GM21390 (cell line): ENCODE measurements around the gene TRIM33.
A peak's percentile ranks its signal among the peaks of the same experiment; 100 is the strongest.

Experiments used
- ATAC-seq: cut with Tn5 transposase; IDR thresholded peaks from one replicate; pipeline ENCODE4 v1.9.1; 2021; ENCODE audit not compliant: unreplicated experiment

TRIM33 gene

DNA sequence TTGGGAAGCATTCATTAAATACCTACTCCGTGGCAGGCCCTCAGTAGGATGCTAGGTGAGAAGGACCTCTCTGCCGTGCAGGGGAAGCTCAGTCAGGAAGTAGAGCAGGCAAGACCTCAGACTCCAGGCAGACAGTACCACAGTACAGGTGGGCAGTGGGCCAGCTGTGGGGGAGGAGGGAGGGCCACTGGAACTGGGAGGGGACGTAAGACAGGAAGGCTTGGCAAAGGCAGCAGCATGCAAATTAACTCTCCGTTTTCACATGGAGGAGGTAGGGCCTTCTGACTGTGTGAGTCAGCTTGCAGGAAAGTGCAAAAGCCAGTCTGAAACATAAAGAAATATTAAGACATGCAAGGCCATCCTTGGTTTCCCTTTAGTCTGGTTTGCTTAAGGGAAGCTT lies 157.7 kb downstream of the TRIM33 start:
- ATAC-seq = no peak

DNA sequence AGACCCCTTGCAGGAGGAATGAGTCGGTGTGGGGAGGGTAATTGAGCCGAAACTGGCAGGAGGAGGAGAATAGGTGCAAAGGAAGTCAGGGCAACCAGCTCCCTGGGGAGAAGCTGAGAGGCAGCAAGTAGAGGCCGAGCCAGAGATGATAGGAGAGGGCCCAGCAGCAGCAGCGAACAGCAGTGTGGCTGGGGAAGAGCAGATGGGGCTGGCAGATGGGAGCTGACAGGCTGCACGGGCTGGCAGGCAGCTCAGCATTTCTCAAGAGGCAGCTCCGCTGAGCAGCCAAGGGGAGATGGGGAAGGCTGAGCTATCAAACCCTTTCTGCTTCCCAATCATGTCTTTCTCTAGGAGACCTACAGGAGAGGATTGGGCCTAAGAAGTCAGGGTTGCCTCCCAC lies 158.2 kb downstream of the TRIM33 start:
- ATAC-seq = no peak

DNA sequence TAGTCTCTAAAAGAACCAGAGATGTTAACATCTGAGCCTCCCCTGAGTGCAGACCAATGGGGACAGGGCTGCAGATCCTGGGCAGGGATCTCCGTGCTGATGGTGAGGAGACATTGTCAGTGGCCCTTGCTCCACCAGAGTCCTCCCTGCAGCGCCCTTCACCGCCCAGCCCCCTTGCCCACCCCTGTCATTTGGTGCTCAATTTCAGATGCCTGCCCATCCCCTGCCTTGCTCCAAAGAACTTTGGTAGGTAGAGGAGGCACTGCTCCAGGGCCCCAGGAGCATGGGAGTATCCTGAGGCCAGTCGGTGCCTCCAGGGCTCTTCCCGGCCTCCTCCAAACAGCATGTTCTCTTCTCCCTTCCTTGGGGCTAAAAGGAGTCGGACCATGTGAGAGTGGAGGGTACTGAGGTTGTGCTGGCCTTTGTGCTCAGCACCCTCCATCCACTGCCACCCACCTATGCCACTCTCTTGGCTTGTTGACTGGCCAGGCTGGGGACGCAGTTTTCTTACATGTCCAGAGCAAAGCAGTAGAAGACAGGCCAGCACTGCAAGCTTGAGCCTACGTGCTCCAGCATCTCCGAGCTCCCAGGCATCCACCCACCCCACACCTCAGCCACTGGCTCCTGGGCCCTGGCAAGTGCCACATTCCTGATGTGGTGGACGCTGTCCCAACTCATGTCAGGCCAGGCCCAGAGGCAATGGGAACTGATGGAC lies 160.1 kb downstream of the TRIM33 start:
- ATAC-seq = no peak

DNA sequence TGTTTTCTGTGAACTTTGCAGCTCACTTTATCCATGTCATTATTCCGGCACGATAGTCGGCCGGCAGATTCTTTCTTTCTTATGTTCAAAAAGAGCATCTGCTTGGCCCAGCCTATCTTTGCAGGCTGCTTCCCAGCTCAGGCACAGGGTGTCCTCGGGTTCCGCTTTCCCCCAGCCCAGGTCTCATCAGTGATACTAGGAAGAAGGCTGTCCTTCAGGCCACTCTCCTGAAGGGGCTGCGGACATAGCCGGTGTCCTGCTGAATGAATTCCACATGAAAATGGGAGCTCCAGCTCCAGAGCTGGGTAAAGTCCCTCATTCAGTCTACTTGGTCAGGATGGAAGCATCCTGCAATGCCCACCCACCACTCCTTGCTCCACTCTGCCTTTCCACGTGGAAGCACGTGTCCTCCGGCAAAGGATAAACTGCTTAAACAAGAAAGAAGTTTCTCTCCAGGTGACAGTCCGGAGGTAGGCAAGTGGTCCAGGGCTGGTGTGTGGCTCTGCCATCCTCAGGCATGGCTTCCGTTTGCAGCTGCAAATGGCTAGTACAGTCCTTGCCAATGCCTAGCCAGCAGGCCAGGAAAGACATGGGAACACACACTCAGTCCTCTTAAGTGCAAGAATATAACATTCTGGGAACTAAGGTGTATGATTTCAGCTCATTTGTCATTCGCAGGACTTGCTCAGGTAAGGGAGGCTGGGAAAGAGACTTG lies 161.0 kb downstream of the TRIM33 start:
- no peak for ATAC-seq

DNA sequence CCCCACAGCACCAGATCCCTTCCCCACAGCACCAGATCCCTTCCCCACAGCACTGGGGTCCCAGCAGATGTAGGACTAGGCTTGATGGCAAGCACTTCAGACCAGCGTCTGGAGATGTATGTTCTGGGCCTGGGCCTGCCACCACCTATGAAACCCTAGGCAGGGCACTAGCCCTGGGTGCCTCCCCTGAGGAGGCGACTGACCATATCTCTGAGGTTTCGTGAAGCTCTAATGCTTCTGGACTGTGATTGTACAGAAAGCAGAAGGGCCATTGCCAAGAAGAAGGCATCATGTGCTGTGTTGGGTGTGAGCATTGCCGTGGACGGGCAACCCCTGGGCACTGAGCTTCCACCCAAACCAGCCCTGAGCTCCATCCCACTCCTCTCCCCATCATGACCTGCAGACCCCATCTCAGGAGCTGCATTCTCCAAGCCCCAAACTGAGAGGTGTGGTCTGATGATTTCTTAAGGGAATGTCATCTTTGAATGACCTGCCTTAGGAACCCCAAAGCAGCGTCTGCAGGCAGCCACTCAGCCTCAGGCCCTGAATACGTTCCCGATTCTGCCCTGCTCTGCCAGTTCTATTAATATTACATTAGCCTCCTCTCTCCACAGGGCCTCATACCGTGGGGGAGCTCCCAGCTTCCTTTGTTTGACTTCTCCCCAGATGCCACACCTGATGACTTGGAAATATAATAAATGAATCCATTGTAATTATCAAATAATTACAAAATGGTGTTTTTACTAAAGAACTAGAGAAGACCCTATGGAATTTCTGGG lies 163.4 kb downstream of the TRIM33 start:
- no peak for ATAC-seq

DNA sequence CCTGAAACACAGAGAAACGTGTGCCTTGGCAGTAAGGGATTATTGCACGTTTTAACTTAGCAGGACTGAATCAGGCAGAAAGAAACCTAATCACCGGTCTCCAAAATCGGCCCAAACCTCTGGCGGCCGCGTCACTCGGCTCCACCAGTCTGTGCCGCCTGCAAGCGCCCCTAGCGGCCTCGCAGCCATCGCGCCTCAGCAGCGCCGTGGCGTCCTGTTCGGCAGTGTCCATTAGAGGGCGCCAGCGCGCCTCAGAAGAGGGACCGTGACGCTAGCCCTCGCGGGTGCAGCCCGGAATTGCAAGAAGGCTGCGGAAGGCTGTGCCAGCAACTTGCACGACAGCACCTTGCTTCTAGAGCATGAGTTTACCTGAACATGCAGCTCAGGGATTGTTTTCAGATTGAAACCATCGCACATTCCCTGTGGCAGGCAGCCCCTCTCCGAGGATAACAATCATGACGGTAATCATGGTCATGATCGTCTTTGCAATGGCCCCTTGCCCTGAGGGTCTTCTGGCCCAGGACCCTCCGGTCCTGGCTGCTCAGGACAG lies 164.4 kb downstream of the TRIM33 start:
- peak; percentile 100 for ATAC-seq

DNA sequence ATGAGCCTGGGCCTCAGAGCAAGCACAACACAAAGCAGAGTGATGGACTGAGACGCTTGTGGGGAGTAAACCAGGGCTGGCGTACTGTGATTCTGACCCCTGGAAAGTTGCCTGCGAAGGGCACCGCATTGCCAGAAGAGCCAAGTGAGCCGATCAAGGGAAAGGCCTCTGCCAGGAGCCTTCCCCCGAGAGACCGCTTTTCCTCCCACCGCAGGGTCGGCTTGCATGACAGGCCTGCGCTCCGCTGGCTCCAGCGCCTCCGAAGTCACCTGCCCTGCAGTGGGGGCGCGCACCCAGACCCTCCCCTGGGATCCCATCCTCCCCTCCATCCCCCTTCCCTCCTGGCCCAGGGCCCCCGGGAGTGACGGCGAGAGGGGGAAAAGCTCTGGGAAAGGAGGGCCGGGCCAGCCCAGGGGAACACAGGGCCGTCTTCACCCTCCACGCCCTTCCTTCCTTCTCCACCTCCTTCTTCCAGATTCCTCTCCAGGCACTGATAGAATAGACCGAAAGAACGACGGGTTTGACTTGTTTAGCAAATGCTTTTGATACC lies 165.0 kb downstream of the TRIM33 start:
- ATAC-seq = peak; percentile 35

DNA sequence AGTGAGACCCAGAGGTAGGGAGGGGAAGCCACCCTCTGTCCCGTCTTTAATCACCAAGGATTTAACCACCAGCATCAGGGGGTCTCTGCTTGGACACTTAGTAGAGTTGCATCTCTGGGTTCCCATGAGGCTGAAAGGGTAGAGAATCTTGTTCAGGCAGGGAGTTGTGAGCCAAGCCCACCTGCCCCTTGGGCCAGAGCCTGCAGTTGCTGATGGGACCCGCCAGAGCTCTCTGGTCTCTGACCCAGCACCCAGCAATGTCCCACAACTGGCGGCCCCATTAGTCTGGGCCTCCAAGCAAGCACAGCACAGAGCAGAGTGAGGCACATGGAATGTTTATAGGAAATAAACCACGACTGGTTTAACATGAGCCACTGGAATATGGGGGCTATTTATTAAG lies 166.3 kb downstream of the TRIM33 start:
- no peak for ATAC-seq
